ENCODE results near the gene AKAP13.

The AKAP13 gene

DNA sequence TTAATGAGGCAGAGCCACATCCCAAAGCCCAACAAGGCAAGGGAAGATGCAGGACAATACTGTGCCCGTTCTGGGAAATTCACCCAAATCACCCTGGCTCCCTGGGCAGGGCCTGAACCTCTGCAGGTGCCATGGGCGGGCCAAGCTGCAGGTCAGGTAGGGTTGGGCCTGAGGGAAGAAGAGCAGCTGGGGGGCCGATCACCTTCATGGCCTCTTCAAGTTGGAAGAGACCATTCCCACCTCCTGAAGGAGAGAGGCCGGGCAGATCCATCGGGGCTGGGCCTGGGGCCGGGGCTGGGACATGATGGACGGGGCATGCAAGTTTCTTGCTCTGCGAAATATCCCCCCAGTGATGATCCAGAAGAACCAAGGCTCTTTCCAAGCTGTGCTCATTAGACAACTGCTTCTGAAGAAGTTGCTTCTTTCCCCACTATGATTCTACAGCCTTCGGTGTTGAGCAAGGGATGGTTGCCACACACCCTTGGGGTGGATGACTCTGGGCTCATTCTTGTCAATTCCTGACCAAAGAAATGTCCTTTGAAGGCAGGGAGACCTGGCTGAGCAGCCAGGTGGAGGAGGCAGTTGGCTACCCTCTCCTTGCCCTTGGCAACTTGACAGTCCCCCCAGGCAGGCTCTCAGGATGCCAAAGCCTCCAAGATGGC is 376.1 kb downstream of the AKAP13 start:
- no peak for DNase-seq (ENCODE audit: low read depth)

DNA sequence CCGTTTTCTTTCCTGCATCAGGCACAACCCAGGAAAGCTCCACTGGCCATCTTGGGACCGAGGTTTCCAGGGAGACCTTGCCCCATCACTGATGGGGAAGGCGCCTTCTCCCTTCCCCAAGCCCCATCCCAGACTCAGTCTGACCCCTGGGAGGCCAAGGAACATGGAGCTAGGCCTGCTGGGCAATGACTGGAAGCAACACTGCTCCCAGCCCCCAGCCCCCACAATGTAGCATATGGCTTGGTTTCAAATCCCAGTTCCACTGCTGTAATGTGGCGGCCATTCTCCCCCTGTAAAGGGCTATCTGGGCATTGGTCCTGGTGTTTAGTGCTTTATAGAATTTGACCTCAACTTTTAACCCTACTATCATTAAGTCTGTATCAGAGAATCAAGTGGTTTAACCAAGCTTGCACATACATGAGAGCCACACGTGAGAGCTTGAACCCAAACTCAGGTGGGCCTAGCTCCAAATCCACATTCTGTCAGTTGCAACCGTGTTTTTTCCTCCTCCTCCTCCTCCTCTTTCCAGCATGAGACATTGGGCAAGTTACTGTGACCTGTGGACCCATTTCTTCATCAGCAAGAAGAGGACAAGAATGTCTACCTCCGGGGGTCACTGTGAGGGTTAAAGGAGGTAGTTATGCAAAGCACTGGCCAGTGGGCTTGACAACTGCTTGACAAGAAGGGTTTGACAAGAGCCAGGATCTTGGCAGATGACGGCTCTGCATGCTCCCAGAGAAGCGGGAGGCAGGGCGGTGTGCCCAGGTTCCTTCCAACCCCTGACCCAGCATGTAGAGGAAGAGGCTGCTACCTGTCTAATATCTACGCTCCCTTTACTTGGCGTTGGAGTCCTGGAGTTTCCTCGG is 376.9 kb downstream of the AKAP13 start:
- DNase-seq (ENCODE audit: low read depth) = no peak

DNA sequence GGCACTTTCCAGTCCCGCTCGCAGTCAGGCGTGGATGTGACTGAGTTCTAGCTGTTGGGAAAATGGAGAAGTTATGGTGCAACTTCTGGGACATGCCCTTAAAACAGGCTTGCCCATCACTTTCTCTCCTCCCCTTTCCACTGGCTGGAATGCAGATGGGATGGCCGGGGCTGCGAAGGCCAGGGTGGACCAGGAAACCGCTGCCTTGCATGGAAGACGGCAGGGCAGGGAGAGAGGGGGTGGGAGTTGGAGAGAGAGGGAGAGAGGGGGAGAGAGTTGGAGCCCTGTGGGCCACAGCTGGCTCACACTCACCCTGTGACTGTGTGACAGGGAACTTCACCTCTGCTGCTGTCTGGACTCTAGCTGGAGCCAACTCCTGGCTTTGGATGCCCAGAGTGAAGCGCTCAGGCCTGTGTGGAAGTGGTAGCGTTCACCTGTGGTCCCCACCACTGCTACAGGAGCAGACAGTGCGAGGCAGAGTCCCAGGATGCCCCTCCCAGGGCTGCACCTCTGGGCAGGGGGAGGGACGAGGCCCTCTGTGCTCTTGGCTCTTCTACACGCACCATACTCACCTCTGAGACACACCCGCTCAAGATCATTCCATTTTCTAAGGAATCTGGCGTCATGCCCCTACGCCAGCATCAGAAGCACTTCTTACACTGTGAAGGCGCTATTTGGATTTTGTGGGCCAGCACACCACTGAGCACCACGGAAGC is 377.7 kb downstream of the AKAP13 start:
- no peak for DNase-seq (ENCODE audit: low read depth)

DNA sequence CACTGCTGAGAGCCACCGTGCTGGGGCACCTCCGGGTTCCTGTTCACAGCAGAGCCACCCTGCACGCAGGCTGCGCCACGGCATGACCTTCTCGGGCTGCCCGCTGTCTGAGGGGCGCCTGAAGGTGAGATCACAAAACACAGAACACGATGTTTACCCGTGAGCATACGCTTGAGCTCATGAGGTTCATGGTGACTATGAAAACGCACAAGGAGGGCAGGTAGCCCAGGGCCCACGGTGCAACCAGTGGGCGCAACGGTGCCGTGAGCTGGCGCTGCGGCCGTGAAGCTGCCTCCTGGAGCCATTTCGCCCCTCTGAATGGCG is 378.2 kb downstream of the AKAP13 start:
- DNase-seq (ENCODE audit: low read depth) = no peak

DNA sequence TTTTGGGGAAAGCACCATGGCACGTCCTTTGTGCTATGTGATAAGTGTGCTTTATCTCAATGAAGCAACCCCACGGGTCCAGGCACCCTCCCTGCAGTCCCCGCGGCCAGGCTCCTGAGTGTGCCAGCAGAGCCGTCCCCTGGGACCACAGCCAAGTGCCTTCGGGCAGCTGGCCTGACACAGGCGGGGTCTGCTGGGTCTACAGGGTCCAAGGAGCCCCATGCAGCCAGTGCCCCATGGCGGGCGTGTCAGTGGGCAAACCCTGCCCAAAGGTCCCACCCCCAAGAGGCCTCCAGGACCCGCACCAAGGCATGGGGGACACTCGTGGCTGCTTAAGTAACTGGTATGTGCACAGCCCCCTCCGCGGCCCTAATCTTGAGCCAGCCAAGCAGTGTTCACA is 379.0 kb downstream of the AKAP13 start:
- no peak for DNase-seq (ENCODE audit: low read depth)

DNA sequence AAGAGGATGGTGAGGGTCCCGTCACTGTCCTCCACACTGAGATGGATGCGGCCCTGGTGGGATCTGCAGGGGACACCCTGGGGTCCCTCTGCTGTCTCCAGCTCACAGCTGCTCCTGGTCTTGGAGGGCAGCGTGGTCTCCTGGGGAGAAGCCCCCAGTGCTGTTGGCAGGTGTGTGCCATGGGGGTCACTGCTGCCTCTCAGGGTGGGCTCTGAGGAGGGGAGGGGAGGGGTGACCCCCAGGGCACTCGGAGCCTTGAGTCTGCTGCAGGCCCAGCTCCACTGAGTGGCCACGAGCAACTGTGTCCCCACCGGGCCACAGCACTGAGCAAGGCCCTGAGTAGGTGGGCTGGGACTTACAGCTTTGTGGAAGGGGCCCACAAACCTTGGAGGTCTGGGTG is 379.6 kb downstream of the AKAP13 start:
- DNase-seq (ENCODE audit: low read depth) = no peak

DNA sequence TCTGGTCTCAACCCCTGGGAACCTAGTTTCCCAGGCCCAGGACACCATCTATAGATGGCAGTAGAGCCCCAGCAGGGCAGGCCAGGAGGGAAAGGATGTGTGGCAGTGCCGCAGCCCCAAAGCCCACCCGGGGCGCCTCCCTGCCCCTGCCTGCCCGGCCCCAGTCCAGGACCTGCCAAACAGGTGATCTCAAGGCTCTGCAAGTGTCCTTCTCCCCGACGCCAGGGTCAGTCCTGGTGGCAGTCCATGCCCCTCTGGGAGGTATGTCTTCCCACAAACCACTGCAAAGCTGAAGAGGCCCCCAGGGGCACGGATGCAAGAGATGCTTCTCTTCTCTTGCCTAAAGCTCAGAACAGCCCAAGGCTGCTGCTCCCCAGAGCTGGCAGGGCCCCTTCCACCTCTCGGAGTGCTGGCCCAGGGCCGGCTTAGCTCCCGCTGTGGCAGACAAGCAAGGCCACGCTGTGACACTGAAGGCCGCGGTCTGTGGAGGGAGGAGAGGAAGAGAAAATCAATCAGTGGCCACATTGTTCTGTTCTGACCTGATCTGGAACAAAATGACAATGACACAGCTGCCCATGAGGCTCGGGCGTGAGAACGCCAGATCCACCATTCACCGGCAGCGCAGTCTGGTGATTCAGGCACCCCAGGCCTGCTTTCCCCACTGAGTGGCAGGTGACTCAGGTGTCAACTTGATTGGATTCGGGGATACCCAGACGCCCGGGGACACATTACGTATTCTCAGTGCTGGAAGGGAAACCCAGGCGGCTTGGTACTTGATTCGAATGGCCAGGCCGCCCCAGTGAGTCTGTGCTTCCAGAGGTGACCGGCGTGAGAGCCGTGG is 380.3 kb downstream of the AKAP13 start:
- no peak for DNase-seq (ENCODE audit: low read depth)

DNA sequence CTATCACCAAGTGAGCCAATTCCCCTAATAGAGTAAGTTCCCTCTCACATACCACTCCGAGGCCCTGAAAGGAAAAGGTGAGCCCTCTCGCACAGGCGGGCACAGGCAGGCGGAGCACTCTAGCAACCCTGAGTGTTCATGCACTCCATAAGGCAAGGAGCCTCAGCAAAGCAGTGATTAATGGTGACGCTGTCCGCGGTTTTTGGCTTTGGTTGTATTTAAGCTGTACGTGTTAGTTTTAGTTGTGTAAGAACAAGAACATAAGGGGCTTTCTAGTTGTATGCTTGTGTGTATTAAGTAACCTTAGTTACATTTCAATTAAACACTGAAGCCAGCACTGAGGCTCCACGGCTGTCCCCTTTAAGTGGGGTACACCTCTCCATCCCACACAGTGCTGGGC is 381.2 kb downstream of the AKAP13 start:
- no peak for DNase-seq (ENCODE audit: low read depth)

DNA sequence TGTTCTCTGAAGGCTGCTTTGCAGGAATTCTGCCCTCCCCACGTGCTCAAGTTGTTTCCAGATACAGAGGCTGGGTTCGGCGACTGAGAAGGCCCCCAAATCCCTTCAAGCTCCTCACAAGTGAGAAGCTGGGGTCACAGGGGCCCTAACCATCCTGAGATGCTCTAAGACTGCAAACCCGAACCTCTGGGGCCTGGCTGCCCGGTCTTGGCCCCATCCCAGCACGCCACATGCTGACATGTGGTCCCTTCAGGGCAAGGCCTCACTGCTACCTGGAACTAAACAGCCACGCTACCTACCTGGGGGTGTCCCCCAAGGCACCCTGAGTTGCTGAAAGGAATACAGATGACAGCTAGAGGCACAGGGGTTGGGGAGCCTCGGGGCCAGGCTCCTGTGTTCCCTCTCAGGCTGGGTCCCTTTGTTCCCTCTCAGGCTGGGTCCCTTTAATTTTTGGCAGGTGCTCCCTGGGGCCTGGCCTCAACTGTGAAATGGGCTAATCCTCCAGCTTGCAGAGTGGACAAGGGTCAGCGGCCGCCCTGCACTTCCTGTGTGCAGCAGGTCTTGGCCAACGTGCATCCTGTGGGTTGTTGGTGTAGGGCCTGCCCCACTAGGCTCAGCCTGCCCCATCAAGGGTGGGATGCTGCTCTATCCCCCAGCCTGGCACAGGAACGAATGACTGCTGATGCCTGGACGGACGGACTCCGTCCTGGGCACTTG is 381.8 kb downstream of the AKAP13 start:
- DNase-seq (ENCODE audit: low read depth) = no peak

DNA sequence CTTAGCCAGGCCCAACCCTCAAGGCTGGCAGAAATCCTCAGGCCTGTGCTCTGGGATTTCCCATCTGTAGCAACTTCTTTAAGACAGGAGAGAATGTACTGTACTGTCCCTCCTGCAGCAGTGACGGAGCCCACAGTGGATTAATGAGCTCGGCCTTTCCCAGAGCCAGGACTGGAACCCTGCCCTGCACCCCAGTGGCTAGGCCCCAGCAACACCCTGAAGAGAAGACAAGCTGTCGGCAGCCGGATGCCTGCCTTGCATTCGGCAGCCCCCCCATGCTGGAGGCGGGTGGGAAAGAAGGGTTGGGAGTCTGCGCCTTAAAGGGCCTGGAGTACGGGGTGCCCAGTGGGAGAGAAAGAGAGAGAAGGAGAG is 382.3 kb downstream of the AKAP13 start:
- no peak for DNase-seq (ENCODE audit: low read depth)

DNA sequence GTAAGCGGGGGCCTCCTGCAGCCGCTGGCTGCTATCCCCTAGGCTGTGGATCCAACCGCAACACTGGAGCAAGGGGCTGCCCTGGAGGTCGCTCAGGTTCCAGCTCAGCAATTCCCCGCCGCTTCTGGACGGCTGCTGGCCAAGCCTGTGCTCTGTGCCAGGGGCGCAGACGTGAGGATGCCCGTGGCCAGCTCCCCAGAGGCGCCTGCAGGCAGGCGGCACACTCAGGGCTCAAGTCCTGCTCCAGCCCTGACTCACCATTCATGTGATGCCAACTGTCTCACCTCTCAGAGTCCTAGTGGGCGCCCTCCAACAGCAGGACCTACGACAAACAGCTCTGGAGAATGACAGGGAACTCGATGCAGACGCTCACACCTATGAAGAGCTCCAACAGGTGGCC is 382.8 kb downstream of the AKAP13 start:
- DNase-seq (ENCODE audit: low read depth) = no peak

DNA sequence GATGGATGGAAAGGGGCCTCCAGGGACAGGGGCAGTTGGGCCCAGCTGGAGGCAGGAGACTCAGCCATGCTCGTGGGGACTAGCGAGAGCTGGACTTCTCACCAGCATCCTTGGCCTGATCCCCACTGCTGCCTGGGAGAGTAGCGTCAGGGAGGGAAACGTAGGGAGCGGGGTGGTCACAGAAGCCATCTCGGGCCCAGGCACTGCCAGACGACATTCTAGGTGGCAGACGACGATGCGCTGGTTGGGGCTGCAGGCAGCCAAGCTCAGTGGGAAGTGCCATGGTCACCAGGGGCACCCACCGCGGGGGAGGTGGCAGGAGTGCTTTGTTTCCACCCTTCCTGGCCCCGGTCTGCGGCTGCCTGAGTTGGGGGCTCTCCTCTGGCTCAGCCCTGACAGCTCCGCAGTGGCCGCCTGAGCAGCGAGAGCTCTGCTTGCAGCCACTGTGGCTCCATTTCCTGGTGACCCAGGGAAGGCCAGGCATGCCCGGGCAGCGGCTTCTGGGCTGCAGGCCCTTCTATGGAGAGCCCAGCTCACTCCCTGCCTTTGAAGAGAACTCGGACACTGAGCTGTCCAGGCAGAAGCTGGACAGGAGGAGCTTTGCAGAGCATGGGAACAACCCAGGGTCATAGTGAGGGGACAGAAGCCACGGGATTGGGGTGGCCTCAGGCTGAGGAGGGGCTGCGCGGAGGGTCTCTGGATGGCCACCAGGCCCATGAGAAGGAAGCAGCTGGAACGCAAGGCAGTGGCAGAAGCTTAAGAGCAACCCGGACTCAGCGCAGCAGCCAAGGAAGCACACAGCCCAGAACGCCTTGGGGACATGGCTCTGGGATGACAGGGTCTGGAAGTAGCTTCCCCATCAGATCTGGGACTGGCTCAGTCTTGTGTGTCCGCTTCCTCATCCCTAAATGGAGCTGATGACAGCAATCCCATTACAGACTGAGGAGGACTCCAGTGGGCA is 383.6 kb downstream of the AKAP13 start:
- no peak for DNase-seq (ENCODE audit: low read depth)

DNA sequence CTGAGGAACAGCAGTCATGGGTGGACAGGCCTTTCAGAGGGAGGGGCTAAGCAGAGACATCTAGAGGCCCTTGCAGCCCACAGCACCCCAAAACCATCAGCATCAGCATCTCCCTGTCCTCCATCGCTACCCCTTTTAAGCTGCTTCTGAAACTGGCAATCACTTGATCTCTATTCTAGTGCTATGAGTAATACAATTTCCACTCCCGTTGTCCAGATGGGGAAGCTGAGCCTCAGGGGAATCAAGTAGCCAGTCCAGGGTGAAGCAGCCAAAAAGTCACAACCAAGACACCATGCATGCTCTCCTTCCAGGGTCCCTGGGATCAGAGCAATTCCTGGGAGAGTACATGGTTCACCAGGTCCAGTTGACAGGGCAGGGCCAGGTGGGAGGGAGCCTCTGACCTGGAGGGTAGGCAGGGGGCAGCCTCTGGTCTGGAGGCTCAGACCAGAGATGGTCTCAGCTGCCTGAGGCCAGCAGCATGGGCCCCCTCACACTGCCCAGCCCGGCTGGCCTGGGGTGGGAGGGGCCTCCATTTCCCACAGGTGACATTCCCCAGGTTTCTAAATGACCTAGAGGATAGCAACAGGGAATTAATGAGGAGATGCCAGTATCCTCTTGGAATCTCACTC is 384.4 kb downstream of the AKAP13 start:
- no peak for DNase-seq (ENCODE audit: low read depth)

DNA sequence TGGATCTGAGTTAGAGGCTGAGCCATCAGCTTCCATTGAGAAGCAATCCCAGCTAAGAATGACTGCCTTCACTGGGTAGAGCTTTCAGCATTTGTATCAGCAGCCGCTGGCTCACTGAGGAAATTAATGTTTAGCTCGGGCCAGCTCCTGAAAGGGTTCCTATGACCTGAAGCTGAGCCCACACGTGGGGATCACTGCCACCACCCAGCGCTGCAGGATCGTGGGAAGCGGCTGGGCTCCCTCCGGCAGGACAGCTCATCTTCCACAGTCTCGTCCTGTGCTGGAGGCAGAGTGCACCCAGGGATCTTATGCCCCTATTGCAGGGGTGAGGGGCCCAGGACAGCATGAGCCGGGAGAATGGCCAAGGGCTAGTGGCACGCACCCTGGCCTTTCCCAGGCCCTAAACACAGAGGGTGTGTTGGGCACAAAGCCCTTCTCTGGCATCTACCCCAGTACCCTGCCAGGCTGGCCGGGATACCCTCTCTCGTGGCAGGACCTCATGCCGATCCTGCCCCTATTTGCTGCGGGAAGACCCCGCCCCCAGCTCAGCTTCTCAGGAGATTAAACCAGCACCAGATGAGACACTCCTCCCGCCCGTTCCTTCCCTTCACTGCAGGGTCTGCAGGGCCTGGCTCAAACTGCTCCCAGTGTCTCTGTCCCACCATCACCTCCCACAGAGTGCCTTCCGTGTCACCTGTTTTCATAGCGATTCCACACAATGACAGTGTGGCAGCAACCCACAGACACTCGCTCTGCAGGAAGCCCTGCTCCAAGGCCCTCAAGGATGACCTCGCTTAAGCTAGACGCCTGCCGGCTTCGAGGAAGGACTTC is 385.8 kb downstream of the AKAP13 start:
- DNase-seq (ENCODE audit: low read depth) = no peak

DNA sequence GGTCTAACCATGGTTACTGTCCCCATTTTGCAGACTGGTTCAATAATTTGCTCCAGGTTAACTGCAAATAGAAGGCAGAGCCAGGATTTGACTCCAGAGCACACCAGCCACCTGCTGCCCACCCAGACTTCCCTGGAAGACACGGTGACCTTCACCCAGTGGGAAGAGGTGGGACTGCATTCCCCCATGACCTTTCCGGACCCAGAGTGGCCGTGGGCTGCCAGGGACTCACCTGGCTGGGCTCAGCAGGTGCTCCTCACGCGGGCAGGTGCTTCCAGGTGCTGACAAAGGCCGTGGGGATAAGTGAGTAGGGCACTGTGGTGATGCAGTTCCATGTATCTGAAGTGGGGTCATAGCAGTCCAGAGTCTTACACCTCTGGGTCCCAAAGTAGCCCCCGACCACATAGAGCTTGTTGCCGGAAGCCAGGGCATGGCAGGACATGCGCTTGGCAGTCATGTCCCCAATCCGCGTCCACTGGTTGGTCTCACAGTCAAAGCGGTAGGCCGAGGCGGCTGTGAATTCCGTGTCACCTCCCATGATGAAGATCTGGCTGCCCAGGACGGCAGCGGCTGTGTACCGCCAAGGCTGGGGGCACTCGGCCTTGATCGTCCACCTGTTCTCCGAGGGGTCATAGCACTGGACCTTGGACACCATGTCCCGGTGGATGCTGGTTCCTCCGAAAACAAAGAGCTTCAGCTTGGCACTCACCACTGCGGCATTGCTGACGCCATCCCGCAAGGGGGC is 387.6 kb downstream of the AKAP13 start:
- no peak for DNase-seq (ENCODE audit: low read depth)

DNA sequence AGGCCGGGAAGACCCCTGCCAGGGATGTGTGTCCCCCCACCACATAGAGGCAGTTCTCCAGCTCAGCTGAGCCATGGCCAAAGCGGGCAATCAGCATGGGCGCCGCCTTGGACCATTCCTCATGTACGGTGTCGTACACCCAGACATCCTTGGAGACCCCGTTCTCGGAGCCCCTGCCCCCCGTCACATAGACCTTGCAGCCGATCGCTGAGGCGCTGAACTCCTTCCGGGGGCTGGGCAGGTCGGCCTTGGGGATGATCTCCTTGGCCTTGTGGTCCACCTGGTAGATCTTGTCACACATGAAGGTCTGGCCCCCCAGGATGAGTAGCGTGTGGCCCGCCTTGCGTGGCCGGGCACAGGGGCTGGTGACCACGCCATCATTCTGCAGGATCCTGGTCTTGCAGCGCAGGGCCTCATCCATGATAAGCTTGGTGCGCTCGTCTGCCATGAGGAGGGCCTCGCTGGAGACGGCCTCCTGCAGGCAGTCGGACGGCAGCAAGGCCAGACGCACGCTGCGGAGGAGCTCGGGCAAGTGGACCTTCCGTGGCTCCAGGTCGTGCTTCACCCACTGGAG is 388.3 kb downstream of the AKAP13 start:
- DNase-seq (ENCODE audit: low read depth) = no peak

DNA sequence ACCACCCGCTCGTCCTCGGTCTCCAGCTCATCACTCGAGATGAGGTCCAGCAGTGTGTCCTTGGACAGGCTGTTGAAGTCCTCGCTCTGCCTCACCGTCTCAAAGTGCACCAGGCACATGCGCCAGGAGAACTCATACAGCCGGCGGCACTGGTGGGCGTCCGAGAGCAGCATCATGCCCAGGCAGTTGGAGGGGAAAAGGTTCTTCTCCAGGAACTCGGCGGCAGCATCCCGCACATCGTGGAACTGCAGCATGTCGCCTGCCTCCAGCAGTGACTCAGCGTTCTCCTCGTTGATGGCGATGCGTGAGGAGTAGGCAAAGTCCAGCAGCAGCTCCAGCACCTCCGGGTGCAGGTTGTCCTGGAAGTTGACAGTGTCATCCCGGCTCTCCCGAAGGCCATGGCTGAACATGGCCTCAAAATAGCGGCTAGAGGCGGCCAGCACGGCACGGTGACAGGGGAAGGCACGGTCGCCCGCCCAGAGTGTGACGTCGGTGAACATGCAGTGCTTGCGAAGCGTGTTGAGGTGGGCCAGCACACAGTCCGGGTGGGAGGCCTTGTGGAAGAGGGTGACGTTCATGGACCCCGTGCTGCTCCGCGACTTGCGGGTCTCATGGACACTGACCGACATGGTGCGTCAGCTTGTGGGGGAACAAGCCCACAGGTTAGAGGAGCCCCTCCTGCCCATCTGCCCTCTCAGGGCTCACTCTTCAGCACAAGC is 388.9 kb downstream of the AKAP13 start:
- no peak for DNase-seq (ENCODE audit: low read depth)
